Common myeloid progenitor, CD34-positive (primary cell): ENCODE data around the gene AGFG2.
"Not testable (repeated sequence)": the region's sequence is repeated elsewhere in the genome, so short reads cannot be mapped to it uniquely, and the experiment has no call there.

Source experiments
- CTCF ChIA-PET: fragments of 350-600 bp; sonication (Branson Sonifier 250); formaldehyde crosslinking; loops from one replicate; lab custom pipeline; 2021; ENCODE audit warnings: antibody characterized with exemption; lab: Charles Lee
- POLR2A ChIA-PET: fragments of 350-600 bp; sonication (Branson Sonifier 250); formaldehyde crosslinking; loops from one replicate; lab custom pipeline; 2021; ENCODE audit warnings: antibody characterized with exemption; lab: Charles Lee
- DNase-seq, 3 donors: peaks; one replicate each; pipeline versions ENCODE4 v3.0.0 to v3.0.0-alpha.2; 2013
- H3K27ac ChIP-seq, 2 experiments: 1 replicate in 1 of 2; 2 replicates in 1 of 2; pipeline ENCODE4 v1.7.0; 2013; ENCODE audit warnings: inconsistent platforms in 2 of 2, low read length in 2 of 2, mild to moderate bottlenecking in 2 of 2, low read depth in 1 of 2, moderate library complexity in 1 of 2; ENCODE audit not compliant: severe bottlenecking in 2 of 2, insufficient read depth in 1 of 2, poor library complexity in 1 of 2
- H3K27me3 ChIP-seq, 5 experiments: replicated peaks in 2 of 5; 1 replicate in 3 of 5; 2 replicates in 2 of 5; pipeline versions ENCODE4 v1.6.1 to v1.7.0; 2013; ENCODE audit warnings: low read length in 4 of 5, mild to moderate bottlenecking in 2 of 5, moderate library complexity in 2 of 5, inconsistent platforms in 1 of 5; ENCODE audit not compliant: insufficient read depth in 5 of 5, control insufficient read depth in 4 of 5
- H3K36me3 ChIP-seq, 4 experiments: 1 replicate in 2 of 4; 2 replicates in 2 of 4; pipeline versions ENCODE4 v1.6.1 to v1.7.0; 2013; ENCODE audit warnings: low read length in 3 of 4, control low read depth in 1 of 4, mild to moderate bottlenecking in 1 of 4; ENCODE audit not compliant: control insufficient read depth in 4 of 4, insufficient read depth in 4 of 4
- H3K4me1 ChIP-seq, 4 experiments: 1 replicate in 3 of 4; 2 replicates in 1 of 4; pipeline versions ENCODE4 v1.6.1 to v1.7.1; 2013; ENCODE audit warnings: low read length in 3 of 4, mild to moderate bottlenecking in 3 of 4, control low read depth in 1 of 4, inconsistent platforms in 1 of 4, moderate library complexity in 1 of 4; ENCODE audit not compliant: control insufficient read depth in 4 of 4, insufficient read depth in 4 of 4; ENCODE audit errors: control extremely low read depth in 1 of 4
- H3K4me3 ChIP-seq, 7 experiments: 1 replicate in 4 of 7; 2 replicates in 3 of 7; pipeline versions ENCODE4 v1.5.1 to v1.7.0; 2013; ENCODE audit warnings: mild to moderate bottlenecking in 7 of 7, low read length in 6 of 7, moderate library complexity in 6 of 7, inconsistent platforms in 2 of 7, low read depth in 2 of 7, control low read depth in 1 of 7; ENCODE audit not compliant: insufficient read depth in 4 of 7, control insufficient read depth in 1 of 7; ENCODE audit errors: extremely low read depth in 1 of 7
- H3K9me3 ChIP-seq, 5 experiments: 1 replicate in 4 of 5; 2 replicates in 1 of 5; pipeline versions ENCODE4 v1.6.1 to v1.7.1; 2013; ENCODE audit warnings: low read length in 4 of 5, mild to moderate bottlenecking in 2 of 5, inconsistent platforms in 1 of 5, low read depth in 1 of 5, moderate library complexity in 1 of 5; ENCODE audit not compliant: control insufficient read depth in 4 of 5, insufficient read depth in 2 of 5; ENCODE audit errors: control extremely low read depth in 1 of 5
- WGBS: methylation state at CpG from one replicate; pipeline ENCODE4 v1.1.5; 2013; ENCODE audit not compliant: insufficient coverage; 5-methylcytosine and 5-hydroxymethylcytosine counted together

Gene AGFG2

DNA sequence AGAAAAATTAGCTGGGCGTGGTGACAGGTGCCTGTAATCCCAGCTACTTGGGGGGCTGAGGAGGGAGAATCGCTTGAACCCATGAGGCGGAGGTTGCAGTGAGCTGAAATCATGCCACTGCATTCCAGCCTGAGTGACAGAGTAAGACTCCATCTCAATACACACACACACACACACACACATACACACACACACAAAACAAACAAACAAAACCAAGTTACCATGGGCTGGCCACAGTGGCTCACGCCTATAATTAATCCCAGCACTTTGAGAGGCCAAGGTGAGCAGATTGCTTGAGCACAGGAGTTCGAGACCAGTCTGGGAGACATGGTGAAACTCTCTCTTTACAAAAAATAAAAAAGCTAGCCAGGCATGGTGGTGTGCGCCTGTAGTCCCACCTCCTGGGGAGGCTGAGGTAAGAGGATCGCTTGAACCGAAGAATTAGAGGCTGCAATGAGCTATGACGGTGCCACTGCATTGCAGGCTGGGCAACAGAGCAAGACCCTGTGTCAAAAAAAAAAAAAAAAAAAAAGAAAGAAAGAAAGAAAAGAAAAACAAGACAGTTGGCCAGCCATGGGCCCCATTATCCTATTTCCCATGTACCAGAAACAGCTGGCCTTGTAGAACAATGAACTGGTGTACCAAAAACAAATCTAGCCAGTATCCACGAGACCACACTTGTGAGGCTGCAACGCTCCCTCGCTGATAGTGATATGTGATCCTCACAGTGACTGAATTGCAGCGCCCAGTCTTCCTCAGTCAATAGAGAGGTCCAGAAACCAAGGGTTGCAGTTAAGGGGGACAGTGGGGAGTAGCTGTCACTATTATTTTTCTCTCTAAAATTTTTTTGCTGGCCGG, 6.6 kb upstream of the AGFG2 start:
- Histone ChIP-seq H3K27ac (no peak overlapping the region), H3K4me1 (peaks cover 0 to under 1% (median 0%) of the 10 kb centered on the region in 4 experiments), H3K27me3 (no peaks in the 10 kb centered on the region), H3K36me3 (no peaks in the 10 kb centered on the region), H3K4me3 (no peak overlapping the region), H3K9me3 (no peaks in the 10 kb centered on the region)
- ChIA-PET POLR2A (interaction anchor here (0.6 kb wide), 1 partner anchor 10 kb away, joined by 3 read pairs; no protein-coding TSS in a partner anchor), CTCF (interaction anchor here (0.7 to 1.6 kb wide), 4 partner anchors 9 to 126 kb away, joined by 3 to 4 read pairs (median 3); no protein-coding TSS in a partner anchor)
- peak in 1 of 3 donors; percentile 29 for DNase-seq
- WGBS = 97% methylated on average over 10 of the region's 14 CpGs

DNA sequence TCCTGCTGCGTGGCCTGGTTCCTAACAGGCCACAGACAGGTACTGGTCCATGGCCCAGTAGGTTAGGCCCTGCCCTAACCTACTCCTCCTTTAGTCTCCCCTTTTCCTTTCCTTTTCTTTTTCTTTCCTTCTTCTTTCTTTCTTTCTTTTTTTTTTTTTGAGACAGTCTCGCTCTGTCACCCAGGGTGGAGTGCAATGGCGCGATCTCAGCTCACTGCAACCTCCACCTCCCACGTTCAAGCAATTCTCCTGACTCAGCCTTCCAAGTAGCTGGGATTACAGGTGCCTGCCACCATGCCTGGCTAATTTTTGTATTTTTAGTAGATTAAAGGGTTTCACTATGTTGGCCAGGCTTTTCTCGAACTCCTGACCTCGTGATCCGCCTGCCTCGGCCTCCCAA, 3.0 kb upstream of the AGFG2 start:
- not testable (repeated sequence) for DNase-seq, H3K27me3 ChIP-seq, H3K9me3 ChIP-seq, H3K4me3 ChIP-seq, H3K27ac ChIP-seq, H3K36me3 ChIP-seq
- CTCF ChIA-PET = interaction anchor here (0.6 to 2.2 kb wide), 7 partner anchors 13 to 79 kb away, joined by 3 to 7 read pairs (median 3); no protein-coding TSS in a partner anchor
- peaks cover 4 to 18% (median 14%) of the 10 kb centered on the region in 4 experiments for H3K4me1 ChIP-seq
- POLR2A ChIA-PET = interaction anchor here (0.8 to 1.0 kb wide), 2 partner anchors 9 to 16 kb away, joined by 3 read pairs; no protein-coding TSS in a partner anchor
- 100% methylated on average over 4 of the region's 9 CpGs for WGBS

- DNase-seq, H3K4me3 ChIP-seq, POLR2A ChIA-PET, H3K9me3 ChIP-seq, H3K27ac ChIP-seq, H3K36me3 ChIP-seq, H3K27me3 ChIP-seq: not testable (repeated sequence)
- CTCF ChIA-PET = interaction anchor here (0.6 to 2.2 kb wide), 4 partner anchors 12 to 31 kb away, joined by 3 to 7 read pairs (median 4); no protein-coding TSS in a partner anchor
- 94% methylated on average over 2 of the region's 2 CpGs for WGBS
- H3K4me1 ChIP-seq = peaks cover 4 to 18% (median 14%) of the 10 kb centered on the region in 4 experiments
Observed at GRCh38 chr7:100536695-100537094, 2.3 kb upstream of the AGFG2 start.

- H3K36me3 ChIP-seq = no peaks in the 10 kb centered on the region
- H3K4me1 ChIP-seq = peaks cover 4 to 18% (median 14%) of the 10 kb centered on the region in 4 experiments
- no peaks in the 10 kb centered on the region for H3K27me3 ChIP-seq
- POLR2A ChIA-PET = no interaction called here
- WGBS = 13% methylated on average over 5 of the region's 8 CpGs
- CTCF ChIA-PET = interaction anchor here (1.4 to 1.9 kb wide), 2 partner anchors 21 to 56 kb away, joined by 4 to 13 read pairs; no protein-coding TSS in a partner anchor
- no peaks in the 10 kb centered on the region for H3K9me3 ChIP-seq
- peak overlapping the region; percentile 26 to 78 (median 63) for H3K4me3 ChIP-seq
- no peak for DNase-seq
- peak overlapping the region in 1 of 2 experiments; percentile 44 for H3K27ac ChIP-seq
Observed at GRCh38 chr7:100538348-100538653, 702 bp upstream of the AGFG2 start.

- Histone ChIP-seq H3K36me3 (no peaks in the 10 kb centered on the region), H3K4me1 (peaks cover 4 to 18% (median 14%) of the 10 kb centered on the region in 4 experiments), H3K9me3 (no peaks in the 10 kb centered on the region), H3K27ac (no peak overlapping the region), H3K4me3 (peak overlapping the region; percentile 37 to 84 (median 75)), H3K27me3 (no peaks in the 10 kb centered on the region)
- ChIA-PET CTCF (interaction anchor here (1.5 to 14.6 kb wide), 3 partner anchors 15 to 24 kb away, joined by 5 to 220 read pairs (median 13); no protein-coding TSS in a partner anchor), POLR2A (no interaction called here)
- DNase-seq = peak in 1 of 3 donors; percentile 17
- WGBS = 1% methylated on average over 28 of the region's 44 CpGs
Observed at GRCh38 chr7:100539436-100540006, 518 bp downstream of the AGFG2 start.

DNA sequence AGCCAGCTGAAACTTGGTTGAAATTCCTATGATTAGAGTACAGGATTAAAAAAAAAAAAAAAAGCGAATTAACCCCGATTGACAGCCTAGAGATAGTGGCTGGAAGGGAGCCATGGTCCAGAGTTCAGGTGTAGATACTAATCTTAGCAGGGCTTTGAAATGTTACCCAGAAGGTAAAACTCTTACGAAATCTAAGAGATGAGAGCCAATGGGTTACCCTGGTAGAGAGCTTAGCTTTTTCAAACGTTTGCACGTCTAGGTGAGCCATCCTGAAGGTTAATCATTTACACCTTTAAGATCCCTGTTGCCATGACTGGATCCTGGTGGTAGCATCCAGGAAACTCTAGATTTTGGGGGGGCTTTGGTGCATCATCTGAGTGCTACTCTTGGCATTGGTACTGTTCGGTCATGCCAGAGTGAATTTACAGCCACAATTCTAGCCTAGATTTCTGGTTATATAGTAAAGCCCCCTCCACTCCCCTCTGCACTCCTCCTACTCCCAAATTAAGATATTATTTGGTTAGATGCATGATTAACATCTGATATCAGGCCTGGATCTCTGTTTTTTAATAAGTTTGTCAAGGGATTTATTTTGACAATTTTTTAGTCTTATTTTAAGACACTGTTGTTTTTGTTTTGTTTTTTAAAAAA, 1.2 kb downstream of the AGFG2 start:
- CTCF ChIA-PET = interaction anchor here (1.5 to 14.6 kb wide), 2 partner anchors 15 to 23 kb away, joined by 5 to 220 read pairs; no protein-coding TSS in a partner anchor
- peaks cover 4 to 24% (median 15%) of the 10 kb centered on the region in 4 experiments for H3K4me1 ChIP-seq

More for the DNA sequence above, 1.2 kb downstream of the AGFG2 start:
- no peaks in the 10 kb centered on the region for H3K27me3 ChIP-seq
- H3K4me3 ChIP-seq = peak overlapping the region in 6 of 7 experiments; percentile 57 to 84 (median 76)
- no peaks in the 10 kb centered on the region for H3K9me3 ChIP-seq
- 86% methylated on average over 4 of the region's 6 CpGs for WGBS
- H3K36me3 ChIP-seq = no peaks in the 10 kb centered on the region
- no peak for DNase-seq
- POLR2A ChIA-PET = no interaction called here
- no peak overlapping the region for H3K27ac ChIP-seq
